Hypothalamus (tissue), 51 donors: ENCODE results near the gene CYP4X1.
"Not testable (repeated sequence)": the region's sequence is repeated elsewhere in the genome, so short reads cannot be mapped to it uniquely, and the experiment has no call there.

Source experiments
- DNase-seq, 51 donors: peaks; one replicate each; lab custom pipeline; 2025; lab: John Stamatoyannopoulos, UW

The CYP4X1 gene

GRCh38 chr1:47023268-47024140, at the start of gene CYP4X1:
Gene CYP4X1, plus strand, starts transcription at chr1:47023669. Its CDS starts 149 bp downstream, at chr1:47023818.
- DNase-seq: peak in 11 of 51 donors; percentile 5 to 67 (median 23)

GRCh38 chr1:46983166-46983829, 40.2 kb upstream of the CYP4X1 start:
- peak in 1 of 51 donors; percentile 1 for DNase-seq

- DNase-seq: no peak
Measured at GRCh38 chr1:46983830-46984586, 39.5 kb upstream of the CYP4X1 start.

- DNase-seq: not testable (repeated sequence)
Measured at GRCh38 chr1:46990541-46990940, 32.9 kb upstream of the CYP4X1 start.

- DNase-seq: no peak
Measured at GRCh38 chr1:46991083-46991923, 32.2 kb upstream of the CYP4X1 start.

GRCh38 chr1:46996659-46997281, 26.7 kb upstream of the CYP4X1 start:
- DNase-seq: no peak

- DNase-seq: no peak
Measured at GRCh38 chr1:47002211-47002610, 21.3 kb upstream of the CYP4X1 start.

- no peak for DNase-seq
Measured at GRCh38 chr1:47003896-47004403, 19.5 kb upstream of the CYP4X1 start.

GRCh38 chr1:47006437-47006836, 17.0 kb upstream of the CYP4X1 start:
- not testable (repeated sequence) for DNase-seq

- no peak for DNase-seq
Measured at GRCh38 chr1:47013293-47013692, 10.2 kb upstream of the CYP4X1 start.

GRCh38 chr1:47021070-47021469, 2.4 kb upstream of the CYP4X1 start:
- no peak for DNase-seq

- DNase-seq: peak in 2 of 51 donors; percentile 1 to 67
Measured at GRCh38 chr1:47024141-47024801, 802 bp downstream of the CYP4X1 start.

- DNase-seq: no peak
Measured at GRCh38 chr1:47030170-47030805, 6.8 kb downstream of the CYP4X1 start.

- DNase-seq: no peak
Measured at GRCh38 chr1:47031059-47031458, 7.6 kb downstream of the CYP4X1 start.

- DNase-seq: no peak
Measured at GRCh38 chr1:47031585-47031984, 8.1 kb downstream of the CYP4X1 start.

GRCh38 chr1:47036764-47037163, 13.3 kb downstream of the CYP4X1 start:
- DNase-seq: no peak

GRCh38 chr1:47059376-47059775, 35.9 kb downstream of the CYP4X1 start:
- DNase-seq: no peak

- DNase-seq: no peak
Measured at GRCh38 chr1:47067097-47067594, 43.7 kb downstream of the CYP4X1 start, which contains the start of gene CYP4Z1. Gene CYP4Z1, plus strand, starts transcription at chr1:47067231. Its CDS starts 260 bp downstream, at chr1:47067491.
